Inflammatory macrophage treated with lipopolysaccharide for 4 hours (primary cell): ENCODE measurements around the gene SOX6.

Source experiments
- DNase-seq: peaks from one replicate; pipeline ENCODE4 v3.0.0-alpha.2; 2020

Gene SOX6

GRCh38 chr11:16028419-16028818, 327.9 kb downstream of the SOX6 start:
- DNase-seq = no peak

- DNase-seq = no peak
These were observed 328.7 kb downstream of the SOX6 start for GRCh38 chr11:16027621-16028020.

- DNase-seq = no peak
These were observed 329.5 kb downstream of the SOX6 start for GRCh38 chr11:16026849-16027248.

- no peak for DNase-seq
These were observed 337.4 kb downstream of the SOX6 start for GRCh38 chr11:16018931-16019330.

GRCh38 chr11:16016468-16016829, 339.9 kb downstream of the SOX6 start:
- DNase-seq = no peak

- DNase-seq = no peak
These were observed 340.4 kb downstream of the SOX6 start for GRCh38 chr11:16015741-16016467.

GRCh38 chr11:16013649-16014275, 342.6 kb downstream of the SOX6 start:
- no peak for DNase-seq

GRCh38 chr11:16013242-16013641, 343.1 kb downstream of the SOX6 start:
- DNase-seq = no peak

- peak; percentile 19 for DNase-seq
These were observed 344.1 kb downstream of the SOX6 start for GRCh38 chr11:16012125-16012751.

GRCh38 chr11:16011396-16011795, 344.9 kb downstream of the SOX6 start:
- peak; percentile 19 for DNase-seq

- no peak for DNase-seq
These were observed 347.3 kb downstream of the SOX6 start for GRCh38 chr11:16009021-16009420.

GRCh38 chr11:16007514-16007913, 348.8 kb downstream of the SOX6 start:
- no peak for DNase-seq

- no peak for DNase-seq
These were observed 353.4 kb downstream of the SOX6 start for GRCh38 chr11:16002942-16003341.

- peak; percentile 90 for DNase-seq
These were observed 354.4 kb downstream of the SOX6 start for GRCh38 chr11:16001899-16002426.

GRCh38 chr11:16001044-16001568, 355.2 kb downstream of the SOX6 start:
- DNase-seq = no peak

GRCh38 chr11:16000065-16000464, 356.3 kb downstream of the SOX6 start:
- DNase-seq = no peak

- no peak for DNase-seq
These were observed 363.0 kb downstream of the SOX6 start for GRCh38 chr11:15993345-15993744.

GRCh38 chr11:15991215-15991614, 365.1 kb downstream of the SOX6 start:
- DNase-seq = no peak

GRCh38 chr11:15989685-15990084, 366.7 kb downstream of the SOX6 start:
- no peak for DNase-seq

GRCh38 chr11:15988693-15989231, 367.6 kb downstream of the SOX6 start:
- no peak for DNase-seq

- no peak for DNase-seq
These were observed 368.3 kb downstream of the SOX6 start for GRCh38 chr11:15988016-15988550.

- DNase-seq = no peak
These were observed 369.3 kb downstream of the SOX6 start for GRCh38 chr11:15987046-15987445.

- no peak for DNase-seq
These were observed 370.5 kb downstream of the SOX6 start for GRCh38 chr11:15985860-15986139.
